ENCODE measurements around the gene FAM117B.

DNA sequence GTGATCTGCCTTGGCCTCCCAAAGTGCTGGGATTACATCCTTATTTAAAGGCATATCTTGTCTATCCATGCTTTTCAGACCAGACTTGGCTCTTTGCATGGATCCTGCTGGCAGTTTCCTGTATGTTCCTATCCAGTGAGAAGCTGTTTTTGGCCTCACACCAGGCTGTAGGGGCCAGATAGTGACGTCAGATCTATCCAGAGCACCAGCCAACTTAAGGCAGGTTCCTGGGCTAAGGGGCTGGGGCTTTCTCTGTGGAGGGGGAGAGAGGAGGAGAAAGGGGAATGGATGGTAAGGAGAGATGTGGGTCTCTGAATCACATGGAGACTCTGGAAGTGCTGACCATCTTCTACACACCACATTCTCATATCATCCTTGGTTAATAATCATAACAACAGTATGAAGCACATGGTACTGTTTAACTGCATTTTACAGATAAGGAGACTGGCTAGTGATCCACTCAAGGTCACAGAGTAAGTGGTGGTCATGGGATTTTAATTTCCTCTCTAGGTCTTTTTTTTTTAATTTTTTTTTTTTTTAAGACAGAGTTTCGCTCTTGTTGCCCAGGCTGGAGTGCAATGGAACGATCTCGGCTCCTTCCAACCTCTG lies 2.0 kb upstream of the FAM117B start:
- TF ChIP-seq REST (IDR thresholded peaks at IDR 0.05; ENCODE audit: insufficient replicate concordance, low read depth) (no peak), CTCF (IDR thresholded peaks at IDR 0.05; ENCODE audit: insufficient read depth, low read length) (no peak), POLR2AphosphoS5 (IDR thresholded peaks at IDR 0.05; ENCODE audit: low read depth) (no peak)
